Loucy (cell line): ENCODE results near the gene LPAR3.

Experiments used
- H2AFZ ChIP-seq: fragments of 200-600 bp; sonication (generic); 2 replicates; pipeline ENCODE4 v1.6.0; 2016; ENCODE audit warnings: antibody characterized with exemption, mild to moderate bottlenecking, low read length, moderate library complexity
- H3F3A ChIP-seq: fragments of 200-600 bp; 2 replicates; pipeline ENCODE4 v1.6.0; 2016; ENCODE audit warnings: antibody characterized with exemption, low read depth, mild to moderate bottlenecking
- H3K27me3 ChIP-seq: fragments of 200-600 bp; sonication (generic); 2 replicates; pipeline ENCODE4 v1.6.1; 2014; ENCODE audit warnings: low read length, mild to moderate bottlenecking; ENCODE audit not compliant: insufficient read depth, poor library complexity, severe bottlenecking
- H3K36me3 ChIP-seq: fragments of 200-600 bp; sonication (generic); 2 replicates; pipeline ENCODE4 v1.6.1; 2016; ENCODE audit warnings: low read length; ENCODE audit not compliant: insufficient read depth
- H3K4me1 ChIP-seq: fragments of 200-600 bp; sonication (generic); 2 replicates; pipeline ENCODE4 v1.5.1; 2014; ENCODE audit warnings: low read length, mild to moderate bottlenecking; ENCODE audit not compliant: insufficient read depth, poor library complexity, severe bottlenecking
- H3K4me2 ChIP-seq: fragments of 200-600 bp; sonication (generic); 2 replicates; pipeline ENCODE4 v1.6.0; 2014; ENCODE audit warnings: antibody characterized with exemption, low read length, low read depth, mild to moderate bottlenecking; ENCODE audit not compliant: poor library complexity, severe bottlenecking
- H3K4me3 ChIP-seq: fragments of 200-600 bp; sonication (generic); 2 replicates; pipeline ENCODE4 v1.5.1; 2014; ENCODE audit warnings: low read length, mild to moderate bottlenecking, mixed read lengths; ENCODE audit not compliant: poor library complexity, severe bottlenecking
- H3K79me2 ChIP-seq: fragments of 200-600 bp; sonication (generic); 2 replicates; pipeline ENCODE4 v1.6.1; 2014; ENCODE audit warnings: low read length; ENCODE audit not compliant: insufficient read depth
- H3K9ac ChIP-seq: fragments of 200-600 bp; sonication (generic); 2 replicates; pipeline ENCODE4 v1.6.0; 2014; ENCODE audit warnings: mild to moderate bottlenecking, low read depth, low read length, moderate library complexity; ENCODE audit not compliant: poor library complexity, severe bottlenecking
- H3K9me2 ChIP-seq: fragments of 200-600 bp; sonication (generic); replicated peaks from 2 replicates; pipeline ENCODE4 v1.6.1; 2016; ENCODE audit warnings: low read depth, low read length, mixed read lengths
- H3K9me3 ChIP-seq: fragments of 200-600 bp; sonication (generic); 2 replicates; pipeline ENCODE4 v1.6.1; 2014; ENCODE audit warnings: mild to moderate bottlenecking, antibody characterized with exemption, low read length, low read depth; ENCODE audit not compliant: insufficient read depth
- H4K20me1 ChIP-seq: fragments of 200-600 bp; sonication (generic); 2 replicates; pipeline ENCODE4 v1.6.0; 2014; ENCODE audit warnings: antibody characterized with exemption, low read length, mild to moderate bottlenecking; ENCODE audit not compliant: insufficient read depth, poor library complexity, severe bottlenecking
- CTCF ChIP-seq: fragments of 200-600 bp; sonication (generic); conservative IDR thresholded peaks from 2 replicates; pipeline ENCODE4 v1.5.1; 2014; ENCODE audit warnings: mild to moderate bottlenecking, antibody characterized with exemption, low read length
- EZH2phosphoT487 ChIP-seq: fragments of 200-600 bp; IDR thresholded peaks from 2 replicates; pipeline ENCODE4 v1.6.1; 2018; ENCODE audit warnings: antibody characterized with exemption, mild to moderate bottlenecking, moderate library complexity, borderline replicate concordance

Gene LPAR3

GRCh38 chr1:84861988-84862644 is 30.9 kb downstream of the LPAR3 start:
- H4K20me1 ChIP-seq: no peaks in the 10 kb centered on the region

GRCh38 chr1:84861516-84861915 is 31.5 kb downstream of the LPAR3 start:
- no peak overlapping the region for H3K4me2 ChIP-seq
- peak overlapping the region; percentile 47 for H2AFZ ChIP-seq
- H3K4me1 ChIP-seq: peaks cover 10% of the 10 kb centered on the region
- no peaks in the 10 kb centered on the region for H3K79me2 ChIP-seq
- no peaks in the 10 kb centered on the region for H3K9me2 ChIP-seq
- no peaks in the 10 kb centered on the region for H4K20me1 ChIP-seq
- H3K9me3 ChIP-seq: no peaks in the 10 kb centered on the region
- no peaks in the 10 kb centered on the region for H3F3A ChIP-seq
- no peak overlapping the region for H3K4me3 ChIP-seq
- TF ChIP-seq CTCF (no peak), EZH2phosphoT487 (no peak)
- no peak overlapping the region for H3K9ac ChIP-seq
- H3K27me3 ChIP-seq: no peaks in the 10 kb centered on the region
- H3K36me3 ChIP-seq: no peaks in the 10 kb centered on the region

More at GRCh38 chr1:84861988-84862644, 30.9 kb downstream of the LPAR3 start:
- H3K9me2 ChIP-seq: no peaks in the 10 kb centered on the region
- no peak overlapping the region for H3K9ac ChIP-seq
- no peaks in the 10 kb centered on the region for H3F3A ChIP-seq
- H3K4me3 ChIP-seq: no peak overlapping the region
- H3K4me1 ChIP-seq: peaks cover 10% of the 10 kb centered on the region
- H2AFZ ChIP-seq: peak overlapping the region; percentile 47; the same call in 1 of the 2 replicates
- no peaks in the 10 kb centered on the region for H3K27me3 ChIP-seq
- no peaks in the 10 kb centered on the region for H3K9me3 ChIP-seq
- no peaks in the 10 kb centered on the region for H3K79me2 ChIP-seq
- H3K4me2 ChIP-seq: no peak overlapping the region
- TF ChIP-seq CTCF (no peak), EZH2phosphoT487 (no peak)
- no peaks in the 10 kb centered on the region for H3K36me3 ChIP-seq

GRCh38 chr1:84859866-84860265 is 33.1 kb downstream of the LPAR3 start:
- no peaks in the 10 kb centered on the region for H3K36me3 ChIP-seq

More at GRCh38 chr1:84859866-84860265, 33.1 kb downstream of the LPAR3 start:
- Histone ChIP-seq H3F3A (no peaks in the 10 kb centered on the region), H3K9ac (no peak overlapping the region), H3K4me3 (no peak overlapping the region), H3K4me2 (no peak overlapping the region), H3K9me3 (no peaks in the 10 kb centered on the region), H3K9me2 (no peaks in the 10 kb centered on the region), H4K20me1 (no peaks in the 10 kb centered on the region), H3K4me1 (peaks cover 23% of the 10 kb centered on the region), H3K79me2 (no peaks in the 10 kb centered on the region), H2AFZ (0 out of 2 replicates have a peak overlapping the region, but pooled peaks have one; percentile 37), H3K27me3 (no peaks in the 10 kb centered on the region)
- no peak for TF ChIP-seq CTCF
